ENCODE data around the gene TUT1. TPM values are rescaled to one million over a fixed set of nuclear protein-coding genes. Genes with fewer than 3 reads are reported as not detected.

TUT1 gene
- total RNA-seq, 2 experiments from 2014 or later, result 22.5 to 38.2 TPM

DNA sequence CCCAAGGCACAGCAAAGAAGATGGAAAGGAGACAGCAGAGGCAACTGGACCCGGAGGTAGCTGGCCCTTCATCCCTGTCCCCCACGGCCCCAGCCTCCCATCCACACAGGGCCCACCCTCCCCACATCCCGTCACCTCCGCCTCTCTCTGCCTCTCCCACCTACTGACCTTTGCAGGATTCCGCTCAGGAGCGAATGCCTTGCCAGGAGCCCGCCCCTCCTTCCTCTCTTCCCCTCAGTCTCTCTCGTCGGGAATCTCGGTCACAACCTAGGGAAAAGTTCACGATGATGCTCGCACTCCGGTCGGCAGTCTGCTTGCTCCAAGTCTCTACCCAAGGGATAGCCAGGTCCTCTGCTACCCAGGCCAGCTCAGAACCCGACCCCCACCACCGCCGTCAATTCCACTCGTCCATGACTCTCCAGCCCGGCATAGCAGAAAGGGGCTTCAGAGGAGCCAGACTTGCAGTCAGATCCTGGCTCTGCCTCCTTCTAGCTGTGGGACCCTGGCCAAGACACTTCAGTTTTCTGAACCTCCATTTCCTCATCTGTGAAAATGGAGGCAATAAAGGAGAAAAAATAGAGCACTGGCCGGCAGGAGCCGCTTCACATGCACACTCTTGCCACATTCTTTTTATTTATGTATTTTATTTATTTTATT is 54.9 kb downstream of the TUT1 start:
- H3K4me1 ChIP-seq (ENCODE audit: insufficient read depth, low read length, poor library complexity, severe bottlenecking), result peaks cover 22% of the 10 kb centered on the region
- POLR2A ChIA-PET, result interaction anchor here (0.7 kb wide), 1 partner anchor 475 kb away, joined by 3 read pairs; no protein-coding TSS in a partner anchor
- no TSS peak for BruUV-seq (replicated peaks)

DNA sequence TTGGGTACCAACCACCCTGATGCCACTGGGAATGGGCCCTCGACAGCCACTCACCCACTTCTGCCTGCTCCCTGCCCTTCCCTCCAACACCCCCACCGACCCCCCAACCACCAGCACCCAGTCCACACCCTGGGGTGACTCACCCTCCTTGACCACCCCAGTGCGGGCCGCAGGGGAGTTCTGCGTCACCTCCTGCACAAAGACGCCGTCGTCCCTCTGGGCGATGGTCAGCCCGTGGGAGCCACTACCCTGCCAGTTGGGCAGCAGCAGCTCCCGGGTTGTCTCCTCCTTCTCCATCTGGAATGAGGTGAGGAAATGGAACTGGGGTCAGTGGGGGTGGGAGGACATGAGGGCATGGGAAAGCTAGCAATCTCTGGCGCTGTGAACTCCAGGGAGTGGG is 55.5 kb downstream of the TUT1 start:
- Histone ChIP-seq H3K9me3 (ENCODE audit: low read length) (no peaks in the 10 kb centered on the region), H3K79me2 (ENCODE audit: insufficient read depth, low read depth, low read length) (no peaks in the 10 kb centered on the region), H3K4me2 (ENCODE audit: low read length) (no peak overlapping the region), H3K9me2 (ENCODE audit: insufficient read depth, low read length) (no peaks in the 10 kb centered on the region), H4K20me1 (ENCODE audit: insufficient read depth, low read length) (no peaks in the 10 kb centered on the region), H2AFZ (ENCODE audit: low read length) (no peak overlapping the region), H3K4me1 (ENCODE audit: insufficient read depth, low read length, poor library complexity, severe bottlenecking) (peaks cover 16% of the 10 kb centered on the region), H3K27ac (ENCODE audit: low read depth, low read length, poor library complexity, severe bottlenecking) (no peak overlapping the region), H3K4me3 (ENCODE audit: low read depth, low read length, poor library complexity, severe bottlenecking) (no peak overlapping the region), H3K36me3 (ENCODE audit: insufficient read depth, low read length) (no peaks in the 10 kb centered on the region)
- TF ChIP-seq CTCF (conservative IDR thresholded peaks at IDR 0.05; ENCODE audit: low read length), result no peak
- no peak for TF ChIP-seq EZH2phosphoT487 (IDR thresholded peaks at IDR 0.05; ENCODE audit: borderline replicate concordance, low read depth, low read length)
- ChIA-PET CTCF (ENCODE audit: unreplicated experiment) (no interaction called here), POLR2A (interaction anchor here (1.2 kb wide), 1 partner anchor 71 kb away, joined by 3 read pairs; no protein-coding TSS in a partner anchor)
- BruUV-seq (replicated peaks), result no TSS peak
- intact Hi-C loops (cut with micrococcal nuclease; ENCODE audit: unreplicated experiment), result no loop called here
- DNase-seq (ENCODE audit: low spot score), result no peak

More for the DNA sequence above, 54.9 kb downstream of the TUT1 start:
- no peaks in the 10 kb centered on the region for H3K9me2 ChIP-seq (ENCODE audit: insufficient read depth, low read length)
- CTCF ChIA-PET (ENCODE audit: unreplicated experiment), result no interaction called here
- DNase-seq (ENCODE audit: low spot score), result no peak
- no peaks in the 10 kb centered on the region for H3K9me3 ChIP-seq (ENCODE audit: low read length)
- H3K36me3 ChIP-seq (ENCODE audit: insufficient read depth, low read length), result no peaks in the 10 kb centered on the region
- H3K79me2 ChIP-seq (ENCODE audit: insufficient read depth, low read depth, low read length), result no peaks in the 10 kb centered on the region
- no peak overlapping the region for H3K27ac ChIP-seq (ENCODE audit: low read depth, low read length, poor library complexity, severe bottlenecking)
- H4K20me1 ChIP-seq (ENCODE audit: insufficient read depth, low read length), result no peaks in the 10 kb centered on the region
- no peak overlapping the region for H3K4me3 ChIP-seq (ENCODE audit: low read depth, low read length, poor library complexity, severe bottlenecking)
- intact Hi-C loops (cut with micrococcal nuclease; ENCODE audit: unreplicated experiment), result no loop called here
- no peak overlapping the region for H3K4me2 ChIP-seq (ENCODE audit: low read length)
- no peak for TF ChIP-seq CTCF (conservative IDR thresholded peaks at IDR 0.05; ENCODE audit: low read length)
- no peak for TF ChIP-seq EZH2phosphoT487 (IDR thresholded peaks at IDR 0.05; ENCODE audit: borderline replicate concordance, low read depth, low read length)
- no peak overlapping the region for H2AFZ ChIP-seq (ENCODE audit: low read length)

- Histone ChIP-seq H3K36me3 (ENCODE audit: insufficient read depth, low read length) (no peaks in the 10 kb centered on the region), H3K9me2 (ENCODE audit: insufficient read depth, low read length) (no peaks in the 10 kb centered on the region), H3K27ac (ENCODE audit: low read depth, low read length, poor library complexity, severe bottlenecking) (no peak overlapping the region), H3K4me3 (ENCODE audit: low read depth, low read length, poor library complexity, severe bottlenecking) (no peak overlapping the region), H3K4me1 (ENCODE audit: insufficient read depth, low read length, poor library complexity, severe bottlenecking) (peaks cover 13% of the 10 kb centered on the region), H3K79me2 (ENCODE audit: insufficient read depth, low read depth, low read length) (no peaks in the 10 kb centered on the region), H3K4me2 (ENCODE audit: low read length) (no peak overlapping the region), H4K20me1 (ENCODE audit: insufficient read depth, low read length) (no peaks in the 10 kb centered on the region), H2AFZ (ENCODE audit: low read length) (no peak overlapping the region), H3K9me3 (ENCODE audit: low read length) (no peaks in the 10 kb centered on the region)
- TF ChIP-seq EZH2phosphoT487 (IDR thresholded peaks at IDR 0.05; ENCODE audit: borderline replicate concordance, low read depth, low read length), result no peak
- no peak for TF ChIP-seq CTCF (conservative IDR thresholded peaks at IDR 0.05; ENCODE audit: low read length)
- CTCF ChIA-PET (ENCODE audit: unreplicated experiment), result no interaction called here
- BruUV-seq (replicated peaks), result no TSS peak
- POLR2A ChIA-PET, result interaction anchor here (1.2 kb wide), 1 partner anchor 70 kb away, joined by 3 read pairs; no protein-coding TSS in a partner anchor
- intact Hi-C loops (cut with micrococcal nuclease; ENCODE audit: unreplicated experiment), result no loop called here
- no peak for DNase-seq (ENCODE audit: low spot score)
These were observed 56.4 kb downstream of the TUT1 start for GRCh38 chr11:62534779-62535545.

All from OCI-LY7 (cell line).